Breast epithelium (tissue), 3 donors: ENCODE data around the gene SCARB1.

Experiments used
- POLR2A ChIP-seq: fragments of 450-650 bp; IDR thresholded peaks from one replicate; pipeline ENCODE4 v1.6.1; 2016; ENCODE audit warnings: antibody characterized with exemption, mild to moderate bottlenecking, moderate library complexity
- TF ChIP-seq, protein P1 (sequence below), 3 donors: fragments of 450-650 bp; IDR thresholded peaks; one replicate each; pipeline ENCODE4 v1.5.1; 2016 to 2017; ENCODE audit warnings: antibody characterized with exemption in 3 of 3, mild to moderate bottlenecking in 3 of 3, moderate library complexity in 3 of 3

DNA sequence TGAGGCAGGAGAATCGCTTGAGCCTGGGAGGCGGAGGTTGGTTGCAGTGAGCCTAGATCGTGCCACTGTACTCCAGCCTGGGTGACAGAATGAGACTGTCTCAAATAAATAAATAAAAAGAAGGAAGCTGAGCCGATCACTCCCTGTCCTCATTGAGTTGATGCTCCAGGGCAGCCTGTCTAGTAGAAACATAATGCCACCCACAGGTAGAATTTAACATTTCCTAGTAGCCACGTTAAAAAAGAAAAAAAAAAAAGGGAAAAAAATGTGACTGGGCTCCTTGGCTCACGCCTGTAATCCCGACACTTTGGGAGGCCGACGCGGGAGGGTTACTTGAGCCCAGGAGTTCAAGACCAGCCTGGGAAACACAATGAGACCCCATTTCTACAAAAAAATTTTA lies 135.7 kb downstream of the SCARB1 start:
- TF ChIP-seq, protein P1, sequence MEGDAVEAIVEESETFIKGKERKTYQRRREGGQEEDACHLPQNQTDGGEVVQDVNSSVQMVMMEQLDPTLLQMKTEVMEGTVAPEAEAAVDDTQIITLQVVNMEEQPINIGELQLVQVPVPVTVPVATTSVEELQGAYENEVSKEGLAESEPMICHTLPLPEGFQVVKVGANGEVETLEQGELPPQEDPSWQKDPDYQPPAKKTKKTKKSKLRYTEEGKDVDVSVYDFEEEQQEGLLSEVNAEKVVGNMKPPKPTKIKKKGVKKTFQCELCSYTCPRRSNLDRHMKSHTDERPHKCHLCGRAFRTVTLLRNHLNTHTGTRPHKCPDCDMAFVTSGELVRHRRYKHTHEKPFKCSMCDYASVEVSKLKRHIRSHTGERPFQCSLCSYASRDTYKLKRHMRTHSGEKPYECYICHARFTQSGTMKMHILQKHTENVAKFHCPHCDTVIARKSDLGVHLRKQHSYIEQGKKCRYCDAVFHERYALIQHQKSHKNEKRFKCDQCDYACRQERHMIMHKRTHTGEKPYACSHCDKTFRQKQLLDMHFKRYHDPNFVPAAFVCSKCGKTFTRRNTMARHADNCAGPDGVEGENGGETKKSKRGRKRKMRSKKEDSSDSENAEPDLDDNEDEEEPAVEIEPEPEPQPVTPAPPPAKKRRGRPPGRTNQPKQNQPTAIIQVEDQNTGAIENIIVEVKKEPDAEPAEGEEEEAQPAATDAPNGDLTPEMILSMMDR (IDR thresholded peaks at IDR 0.05) = no peak
- TF ChIP-seq POLR2A = no peak
